ENCODE results near the gene MAP1LC3A.
A peak's percentile ranks its signal among the peaks of the same experiment; 100 is the strongest.
"Not testable (repeated sequence)": the region's sequence is repeated elsewhere in the genome, so short reads cannot be mapped to it uniquely, and the experiment has no call there.

The MAP1LC3A gene

DNA sequence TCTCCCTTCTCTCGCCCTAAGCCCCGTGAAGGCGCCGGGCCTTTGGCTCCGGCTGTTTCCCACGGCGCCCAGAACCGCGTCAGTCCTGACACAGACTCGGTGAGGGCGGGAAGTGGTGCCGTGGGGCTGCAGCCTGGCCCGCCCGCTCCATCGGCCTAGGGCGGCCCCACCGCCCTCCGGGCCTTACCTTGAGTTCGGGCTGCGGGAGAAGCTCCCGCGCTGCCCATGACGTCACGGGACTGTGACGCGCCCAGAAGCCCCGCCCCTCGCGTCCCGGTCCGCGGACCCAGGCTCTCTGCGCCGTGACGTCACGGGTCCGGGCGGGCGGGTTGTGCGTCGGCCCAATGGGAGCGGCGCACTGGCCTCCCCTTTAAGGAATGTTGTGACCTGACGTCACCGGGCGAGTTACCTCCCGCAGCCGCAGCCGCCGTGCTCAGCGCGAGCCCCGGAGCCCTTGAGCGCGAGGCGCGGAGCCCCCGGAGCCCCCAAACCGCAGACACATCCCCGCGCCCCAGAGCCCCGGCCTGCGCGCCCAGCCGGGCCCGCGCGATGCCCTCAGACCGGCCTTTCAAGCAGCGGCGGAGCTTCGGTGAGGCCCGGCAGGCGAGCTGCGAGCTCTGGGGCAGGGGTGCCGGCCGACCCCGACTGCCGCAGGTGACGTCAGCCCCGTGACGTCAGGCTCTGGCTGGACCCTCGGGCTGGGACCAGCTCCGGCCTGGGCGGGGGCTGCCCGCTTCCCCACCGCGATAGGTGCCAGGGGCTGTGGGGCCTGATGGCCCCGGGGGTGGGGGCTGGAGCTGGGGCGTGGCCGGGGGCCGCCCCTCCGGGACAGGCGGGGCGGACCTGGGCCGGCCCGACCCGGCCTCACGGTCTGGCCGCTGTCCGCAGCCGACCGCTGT is at the start of gene MAP1LC3A:
Gene MAP1LC3A (plus strand): TSS at position 399 of the 899 bp plus-strand sequence. CDS start 151 bp downstream, at position 550.
- DNase-seq (ENCODE audit: low spot score): peak; percentile 84

DNA sequence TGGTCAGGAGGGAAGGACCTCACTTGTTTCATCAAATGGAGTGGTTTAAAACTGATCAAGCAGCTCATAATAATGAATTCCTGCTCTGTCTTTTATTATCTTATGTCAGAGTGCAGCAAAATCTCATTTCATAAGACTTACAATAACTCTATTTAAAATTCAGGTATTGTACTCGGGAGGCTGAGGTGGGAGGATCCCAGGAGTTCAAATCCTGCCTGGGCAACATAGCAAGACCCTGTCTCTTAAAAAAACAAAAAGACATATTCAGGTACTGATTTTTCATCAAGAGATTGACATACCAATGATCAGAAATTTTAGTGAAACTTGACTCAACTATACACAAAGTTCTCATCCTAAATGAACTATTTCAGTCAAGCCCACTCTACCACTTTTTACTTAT is 47.9 kb upstream of the MAP1LC3A start:
- DNase-seq (ENCODE audit: low spot score): no peak

DNA sequence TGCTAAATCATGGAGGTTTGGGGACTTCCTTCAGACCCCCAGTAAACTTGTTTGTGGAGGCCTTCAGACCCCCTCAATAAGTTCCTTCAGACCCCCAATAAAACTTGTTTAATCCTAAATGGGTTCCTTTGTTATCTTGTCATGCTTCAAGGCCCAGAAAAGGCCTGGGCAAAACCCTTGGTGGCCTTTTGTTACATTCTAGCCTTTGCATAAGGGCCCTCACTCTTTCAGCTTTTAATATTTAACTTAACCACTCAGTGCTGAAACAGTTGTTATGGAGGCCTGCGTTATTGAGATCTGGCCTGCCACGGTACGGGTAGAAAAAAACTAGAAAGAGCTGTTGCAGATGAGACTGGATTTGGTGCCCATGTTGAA is 46.6 kb upstream of the MAP1LC3A start:
- DNase-seq (ENCODE audit: low spot score): peak; percentile 77

DNA sequence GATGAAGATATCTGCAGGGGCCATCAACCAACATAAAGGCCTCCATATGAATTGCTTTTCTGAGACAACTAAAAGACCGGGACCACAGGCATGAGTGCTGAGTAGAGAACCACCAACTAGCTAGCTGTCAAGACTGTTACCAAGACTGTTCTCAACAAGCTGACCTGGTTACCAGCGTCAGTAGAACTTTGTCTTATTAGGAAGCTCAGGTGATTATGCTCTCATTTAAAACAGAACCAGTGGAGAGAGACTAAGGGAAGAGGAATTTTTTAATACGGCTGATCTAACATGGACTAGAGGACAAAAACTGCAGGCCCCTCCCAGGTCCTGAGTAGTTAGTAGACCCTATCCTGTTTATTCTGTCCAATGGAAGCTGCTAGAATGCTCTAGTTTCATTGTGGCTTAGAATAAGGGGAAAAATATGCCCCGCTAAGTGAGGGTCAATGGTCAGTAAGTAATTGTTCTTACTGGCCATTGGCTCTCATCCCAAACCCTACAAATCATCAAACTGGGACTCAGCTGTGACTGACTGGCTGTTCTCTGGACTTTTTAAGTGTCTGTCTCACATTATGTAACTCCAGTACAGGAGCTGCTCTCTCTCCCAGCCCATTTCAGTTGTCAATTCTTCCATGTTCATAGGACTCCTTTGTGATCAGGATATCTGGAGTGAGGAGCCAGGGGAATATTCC is 46.1 kb upstream of the MAP1LC3A start:
- peak; percentile 75 for DNase-seq (ENCODE audit: low spot score)

DNA sequence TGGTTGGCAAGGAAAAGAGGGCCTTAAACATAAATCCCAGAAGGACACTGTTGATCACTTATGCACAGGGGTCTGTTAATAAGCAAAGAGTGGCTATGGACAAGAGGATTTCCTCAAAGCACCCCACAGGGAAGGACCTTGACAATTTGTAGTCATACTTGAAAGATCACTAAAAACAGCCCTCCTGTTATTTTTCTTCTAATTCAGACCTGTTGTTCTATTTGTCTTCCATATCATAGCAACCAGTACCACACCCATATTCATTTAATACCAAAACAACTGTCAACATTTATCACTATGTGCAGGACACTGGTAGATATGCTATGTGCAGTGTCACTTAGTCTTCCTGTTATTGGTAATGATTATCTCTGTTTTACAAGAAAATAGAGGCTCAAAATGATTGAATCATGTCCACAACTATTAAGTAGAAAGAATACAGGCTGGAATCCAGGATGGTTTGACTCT is 45.5 kb upstream of the MAP1LC3A start:
- DNase-seq (ENCODE audit: low spot score): peak; percentile 49

DNA sequence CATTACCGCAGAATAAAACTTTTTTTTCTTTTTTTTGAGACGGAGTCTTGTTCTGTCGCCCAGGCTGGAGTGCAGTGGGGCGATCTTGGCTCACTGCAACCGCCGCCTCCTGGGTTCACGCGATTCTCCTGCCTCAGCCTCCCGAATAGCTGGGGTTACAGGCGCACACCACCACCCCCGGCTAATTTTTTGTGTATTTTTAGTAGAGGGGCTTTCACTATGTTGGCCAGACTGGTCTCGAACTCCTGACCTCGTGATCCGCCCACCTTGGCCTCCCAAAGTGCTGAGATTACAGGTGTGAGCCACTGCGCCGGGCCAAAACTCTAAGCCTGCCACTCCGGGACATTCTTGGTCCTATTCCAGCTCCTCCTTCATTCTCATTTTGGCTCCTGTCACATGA is 44.5 kb upstream of the MAP1LC3A start:
- not testable (repeated sequence) for DNase-seq (ENCODE audit: low spot score)

DNA sequence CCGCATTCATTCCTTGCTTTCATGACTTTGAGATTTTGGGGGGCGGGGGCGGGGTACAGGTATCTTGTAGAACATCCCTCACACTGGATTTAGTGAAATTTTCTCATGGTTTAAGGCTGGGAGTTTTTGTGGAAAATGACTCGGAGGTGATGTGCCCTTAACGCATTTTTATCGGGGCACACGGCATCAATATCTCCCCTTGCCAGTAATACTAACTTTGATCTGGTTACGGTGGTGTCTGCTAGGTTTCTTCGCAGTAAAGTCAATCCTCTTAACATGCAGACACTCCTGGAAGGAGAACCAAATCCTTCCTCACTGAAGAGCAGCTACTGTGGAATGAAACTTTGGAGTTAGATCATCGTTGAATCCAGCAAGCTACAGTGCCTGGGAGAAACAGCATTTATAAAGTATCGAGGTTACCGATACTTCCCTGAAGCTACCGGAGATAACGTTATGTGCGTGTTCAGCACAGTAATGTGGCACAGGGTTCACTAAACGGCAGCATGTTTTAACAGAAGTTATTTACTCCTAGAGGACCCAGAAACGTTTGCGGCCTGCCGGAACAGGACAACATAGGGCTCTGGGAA is 43.5 kb upstream of the MAP1LC3A start:
- DNase-seq (ENCODE audit: low spot score): no peak

DNA sequence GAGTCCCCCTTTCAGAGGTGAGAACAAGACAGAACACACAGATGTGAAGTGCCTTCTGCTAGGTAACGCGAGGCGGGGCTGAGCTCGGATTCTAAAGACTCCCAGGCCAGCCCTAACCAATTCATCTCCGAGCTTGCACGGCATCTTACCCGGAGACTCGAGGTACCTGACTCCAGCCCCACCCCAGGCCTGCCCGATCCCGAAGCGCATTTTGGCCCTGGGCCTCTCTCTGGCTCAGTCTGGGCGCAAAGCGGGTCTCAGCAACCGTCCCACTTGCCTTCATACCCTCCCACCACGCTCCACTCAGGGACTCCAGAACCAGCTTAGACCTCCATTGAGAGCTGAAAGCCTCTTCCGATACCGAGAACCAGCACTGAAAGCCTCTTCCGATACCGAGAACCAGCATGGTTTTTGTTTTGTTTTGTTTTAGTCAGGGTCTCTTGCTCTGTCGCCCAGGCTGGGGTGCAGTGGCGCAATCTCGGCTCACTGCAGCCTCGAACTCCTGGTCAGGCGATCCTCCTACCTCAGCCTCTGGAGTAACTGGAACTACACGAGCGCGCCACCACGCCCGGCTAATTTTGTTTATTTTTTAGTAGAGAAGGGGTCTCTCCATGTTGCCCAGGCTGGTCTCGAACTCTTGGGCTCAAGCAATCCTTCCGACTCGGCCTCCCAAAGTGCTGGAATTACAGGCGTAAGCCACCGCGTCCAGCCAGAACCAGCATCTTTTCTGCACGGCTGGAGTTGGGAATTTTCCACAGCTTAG is 42.9 kb upstream of the MAP1LC3A start:
- DNase-seq (ENCODE audit: low spot score): peak; percentile 72

DNA sequence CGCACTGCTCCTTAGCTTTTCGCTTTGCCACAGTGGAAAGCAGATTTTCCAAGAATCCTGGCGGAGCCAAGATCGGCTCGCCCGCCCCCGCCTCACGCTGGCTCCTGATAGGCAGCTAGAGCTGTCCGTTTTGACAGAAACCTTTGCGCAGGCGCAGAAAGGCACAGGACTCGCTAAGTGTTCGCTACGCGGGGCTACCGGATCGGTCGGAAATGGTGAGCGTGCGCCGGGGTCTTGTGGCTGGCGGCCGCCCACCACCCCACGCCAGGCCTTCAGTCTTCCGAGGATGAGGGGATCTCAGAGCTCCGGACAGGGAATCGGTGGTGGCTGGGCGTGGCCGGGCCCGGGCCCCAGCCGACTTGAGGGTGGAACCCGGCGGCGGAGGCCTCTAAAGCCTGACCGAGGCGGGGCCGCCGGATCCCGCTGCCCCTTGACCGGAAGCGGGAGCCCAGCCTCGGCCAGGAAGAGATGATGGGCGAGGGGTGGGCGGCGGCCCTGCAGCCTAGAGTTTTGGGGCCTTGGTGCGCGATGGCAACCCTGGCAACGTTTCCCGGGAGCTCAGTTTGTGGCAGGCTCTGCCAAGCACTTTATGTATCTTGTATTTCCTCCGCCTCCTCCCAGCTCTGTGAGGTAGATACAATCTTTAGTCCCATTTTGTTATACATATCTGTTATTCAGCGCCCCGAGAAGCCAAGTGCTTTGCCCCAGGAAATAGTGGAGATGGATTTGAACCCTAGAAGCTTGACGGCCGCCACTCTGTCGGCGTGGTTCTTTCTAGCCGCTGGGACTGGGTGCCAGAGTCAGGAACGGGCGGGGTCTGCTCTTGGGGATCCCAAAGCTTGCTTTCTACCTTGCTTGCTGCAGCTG is 42.0 kb upstream of the MAP1LC3A start, which contains the start of gene DYNLRB1:
Gene DYNLRB1 (plus strand): TSS at position 176 of the 867 bp plus-strand sequence. CDS start 37 bp downstream, at position 213.
- DNase-seq (ENCODE audit: low spot score): peak; percentile 96

DNA sequence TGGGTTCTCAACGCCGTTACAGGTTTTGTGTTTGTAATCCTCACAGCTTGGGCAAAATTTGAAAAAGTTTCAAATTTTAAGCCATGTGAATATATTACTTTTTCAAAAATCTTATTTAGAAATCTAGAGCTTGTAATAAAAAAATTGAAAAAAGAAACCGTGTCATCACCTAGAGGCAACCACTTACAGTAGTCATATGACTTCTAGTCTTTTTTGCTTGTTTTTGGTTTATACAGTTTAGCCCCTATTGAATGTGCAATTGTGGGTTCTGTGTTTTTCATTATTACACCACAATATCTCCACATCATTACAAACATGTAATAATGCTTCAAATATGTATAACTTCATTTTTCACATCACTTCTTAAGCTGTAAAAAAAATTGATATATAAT is 41.4 kb upstream of the MAP1LC3A start:
- no peak for DNase-seq (ENCODE audit: low spot score)

DNA sequence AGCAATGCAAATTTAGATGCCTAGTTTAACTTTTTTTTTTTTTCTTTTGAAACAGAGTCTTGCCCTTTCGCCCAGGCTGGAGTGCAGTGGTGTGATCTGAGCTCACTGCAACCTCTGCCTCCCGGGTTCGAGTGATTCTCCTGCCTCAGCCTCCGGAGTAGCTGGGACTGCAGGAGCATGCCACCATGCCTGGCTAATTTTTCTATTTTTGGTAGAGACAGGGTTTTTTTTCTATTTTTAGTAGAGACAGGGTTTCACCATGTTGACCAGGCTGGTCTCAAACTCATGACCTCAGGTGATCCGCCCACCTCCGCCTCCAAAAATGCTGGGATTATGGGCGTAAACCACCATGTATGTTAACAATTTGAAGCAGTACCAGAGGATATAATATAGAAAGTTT is 39.7 kb upstream of the MAP1LC3A start:
- not testable (repeated sequence) for DNase-seq (ENCODE audit: low spot score)

DNA sequence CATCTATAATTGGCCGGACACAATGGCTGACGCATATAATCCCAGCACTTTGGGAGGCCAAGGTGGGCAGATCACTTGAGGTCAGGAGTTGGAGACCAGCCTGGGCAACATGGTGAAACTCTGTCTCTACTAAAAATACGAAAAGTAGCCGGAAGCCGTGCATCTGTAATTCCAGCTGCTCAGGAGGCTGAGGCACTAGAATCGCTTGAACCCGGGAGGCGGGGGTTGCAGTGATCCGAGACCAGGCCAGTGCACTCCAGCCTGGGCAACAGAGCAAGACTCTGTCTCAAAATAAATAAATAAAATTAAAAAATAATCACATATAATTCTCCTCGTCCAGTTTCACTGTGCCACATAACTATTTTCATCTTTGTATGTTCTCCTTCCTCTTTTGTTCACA is 38.7 kb upstream of the MAP1LC3A start:
- DNase-seq (ENCODE audit: low spot score): not testable (repeated sequence)

DNA sequence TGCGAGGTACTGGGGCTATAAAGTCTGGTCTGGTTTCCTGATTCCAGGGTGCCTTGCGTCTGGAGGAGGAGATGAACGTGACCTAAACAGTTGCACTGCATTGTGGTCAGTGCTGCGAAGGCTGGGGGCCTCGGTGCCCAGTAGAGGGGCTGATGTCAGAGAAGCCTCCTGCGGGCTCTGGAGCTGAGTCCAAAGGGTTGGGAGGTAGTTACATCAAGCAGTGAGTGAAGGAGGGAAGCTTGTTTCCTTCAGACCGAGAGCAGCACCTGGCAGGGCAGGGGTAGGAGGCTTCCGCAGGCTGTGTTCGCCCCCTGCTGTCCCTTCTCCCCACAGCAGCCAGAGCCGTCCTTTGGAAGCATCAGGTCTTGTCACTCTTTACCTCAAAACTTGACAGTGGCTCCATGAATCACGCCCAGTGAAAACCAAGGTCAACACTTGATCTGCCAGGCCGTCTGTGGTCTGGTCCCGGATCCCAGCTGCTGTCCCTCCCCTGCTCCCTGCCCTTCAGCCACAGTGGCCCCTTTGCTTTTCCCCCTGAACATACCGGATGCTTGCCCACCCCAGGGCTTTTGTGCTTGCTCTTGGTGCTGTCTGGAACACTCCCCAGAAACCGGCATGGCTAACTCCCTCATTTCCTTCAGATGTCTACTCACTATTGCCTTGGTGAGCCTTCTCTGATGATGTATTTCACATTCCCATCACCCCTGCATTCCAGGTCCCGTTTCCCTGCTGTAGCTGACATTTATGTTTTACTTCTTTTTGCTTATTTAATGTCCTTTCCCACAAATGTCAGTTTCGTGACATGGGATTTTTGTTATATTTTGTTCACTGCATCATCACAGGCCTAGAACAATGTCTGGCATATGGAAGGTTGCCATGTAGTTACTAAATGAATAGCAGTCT is 35.3 kb upstream of the MAP1LC3A start:
- peak; percentile 79 for DNase-seq (ENCODE audit: low spot score)

DNA sequence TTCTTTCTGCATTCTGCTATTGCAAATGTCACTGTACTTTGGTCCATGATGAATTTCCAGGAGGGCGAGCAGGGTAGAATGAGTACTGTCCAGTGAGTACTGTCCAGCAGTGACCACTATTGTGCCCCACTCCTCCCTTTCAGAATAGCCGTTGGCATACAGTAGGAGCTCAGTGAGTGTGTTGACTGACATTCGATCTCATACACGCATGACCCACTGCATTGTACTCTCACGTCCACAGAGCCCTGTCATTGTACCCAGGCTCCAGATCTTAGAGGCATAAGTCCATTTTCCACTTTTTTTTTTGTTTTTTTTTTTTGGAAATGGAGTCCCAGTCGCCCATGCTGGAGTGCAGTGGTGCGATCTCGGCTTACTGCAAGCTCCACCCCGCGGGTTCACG is 34.1 kb upstream of the MAP1LC3A start:
- no peak for DNase-seq (ENCODE audit: low spot score)

DNA sequence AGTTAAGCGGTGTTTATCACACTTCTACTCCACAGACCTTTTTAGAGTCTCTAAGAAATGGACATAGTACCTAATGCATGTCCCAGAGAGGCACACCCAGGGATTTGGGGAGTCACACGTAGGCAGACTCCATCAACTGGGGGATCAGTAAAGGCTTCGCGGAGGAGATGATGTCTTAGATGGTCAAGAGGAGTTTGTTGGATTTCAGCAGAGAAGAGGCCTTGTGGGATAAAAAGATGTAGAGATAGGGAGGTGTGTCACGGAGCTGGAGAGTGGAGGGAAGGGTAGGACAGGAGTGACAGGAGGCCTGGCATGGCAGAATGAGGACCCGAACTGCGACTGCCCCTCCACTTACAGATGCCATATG is 33.2 kb upstream of the MAP1LC3A start:
- DNase-seq (ENCODE audit: low spot score): no peak

DNA sequence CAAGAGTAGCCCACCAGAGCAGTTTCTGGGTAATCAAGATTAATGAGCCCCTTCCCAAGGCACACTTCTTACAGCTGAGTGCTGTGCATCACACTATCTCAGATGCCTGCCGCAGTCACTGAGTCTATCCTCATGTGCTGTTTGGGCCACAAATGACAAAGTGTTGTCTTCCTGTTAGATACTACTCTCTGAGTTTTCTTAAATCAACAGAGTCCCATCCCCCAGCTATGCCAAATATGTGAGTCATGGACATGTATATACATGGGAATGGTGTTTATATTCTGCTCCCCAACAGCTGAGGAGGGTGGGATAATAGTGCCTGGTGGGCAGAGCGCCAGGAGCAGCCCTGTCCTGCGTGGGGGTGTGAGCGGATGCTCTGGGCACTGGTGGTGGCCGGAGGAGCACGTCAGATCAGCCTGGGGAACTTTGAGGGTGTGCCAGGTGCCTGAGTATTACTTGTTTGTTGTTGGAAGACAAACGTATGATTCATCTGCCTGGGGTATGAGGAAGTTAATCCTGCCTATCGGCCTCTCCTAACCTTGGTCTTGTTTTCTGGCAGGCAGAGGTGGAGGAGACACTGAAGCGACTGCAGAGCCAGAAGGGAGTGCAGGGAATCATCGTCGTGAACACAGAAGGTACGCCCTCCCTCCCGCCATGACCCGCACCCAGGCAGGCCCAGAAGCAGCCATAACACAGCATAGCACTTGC is 32.7 kb upstream of the MAP1LC3A start:
- DNase-seq (ENCODE audit: low spot score): peak; percentile 99

DNA sequence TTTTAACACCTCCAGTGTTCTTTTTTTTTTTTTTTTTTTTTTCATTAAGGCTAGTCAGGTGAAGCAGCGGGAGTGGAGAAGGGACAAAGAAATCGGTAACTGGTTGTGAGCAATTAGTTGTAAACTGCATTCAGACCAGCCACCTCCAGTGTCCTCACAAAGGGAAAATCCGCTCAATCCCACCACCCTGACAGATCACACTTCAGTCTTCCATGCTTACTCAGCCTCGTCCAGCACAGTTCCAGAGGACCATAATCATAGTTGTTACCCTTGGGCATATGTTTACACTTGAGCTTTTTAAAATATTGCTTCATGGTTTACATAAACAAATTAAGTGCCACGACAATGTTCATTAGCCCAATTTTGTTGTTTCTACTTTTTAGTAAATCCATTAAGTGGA is 32.1 kb upstream of the MAP1LC3A start:
- peak; percentile 37 for DNase-seq (ENCODE audit: low spot score)

DNA sequence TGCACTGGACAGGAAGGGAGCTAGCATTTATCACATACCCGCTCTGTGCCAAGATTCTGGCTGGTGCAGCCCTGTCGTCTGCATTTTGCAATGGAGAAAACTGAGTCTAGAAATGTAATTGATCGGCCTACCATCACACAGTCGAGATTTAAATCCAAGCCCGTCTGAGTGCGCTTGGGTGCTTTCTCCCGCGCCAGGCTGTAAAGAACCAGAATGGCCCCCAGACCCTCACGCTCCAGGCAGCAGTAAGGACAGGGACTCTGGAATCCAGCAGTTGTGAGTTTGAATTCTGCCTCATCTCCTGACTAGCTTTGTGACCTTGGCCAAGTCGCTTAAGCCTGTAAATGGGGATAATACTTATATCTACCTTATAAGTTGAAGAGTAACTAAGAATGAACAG is 31.5 kb upstream of the MAP1LC3A start:
- no peak for DNase-seq (ENCODE audit: low spot score)

DNA sequence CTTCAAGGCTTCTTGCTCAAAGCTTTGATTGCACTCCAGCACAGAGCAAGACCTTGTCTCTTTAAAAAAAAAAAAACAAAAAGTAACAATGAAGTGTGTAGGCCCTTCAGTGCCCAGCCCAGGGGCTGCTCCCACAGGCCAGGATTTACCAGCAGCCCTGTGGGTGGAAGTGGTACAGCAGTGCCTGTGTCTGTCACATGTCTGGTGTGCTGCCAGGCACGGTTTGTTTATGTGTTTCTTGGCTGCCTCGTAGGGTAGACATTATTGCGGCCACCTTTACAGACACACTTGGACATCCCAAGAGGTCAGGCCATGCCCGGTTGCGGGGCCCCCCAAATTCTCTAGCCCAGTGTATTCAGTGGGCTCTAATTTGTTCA is 29.6 kb upstream of the MAP1LC3A start:
- DNase-seq (ENCODE audit: low spot score): peak; percentile 23
